T1000 (cell line): ENCODE measurements around the gene DSCAM.

Source experiments
- DNase-seq: peaks from one replicate; lab custom pipeline; 2025; ENCODE audit warnings: mixed read lengths; lab: John Stamatoyannopoulos, UW

The DSCAM gene

DNA sequence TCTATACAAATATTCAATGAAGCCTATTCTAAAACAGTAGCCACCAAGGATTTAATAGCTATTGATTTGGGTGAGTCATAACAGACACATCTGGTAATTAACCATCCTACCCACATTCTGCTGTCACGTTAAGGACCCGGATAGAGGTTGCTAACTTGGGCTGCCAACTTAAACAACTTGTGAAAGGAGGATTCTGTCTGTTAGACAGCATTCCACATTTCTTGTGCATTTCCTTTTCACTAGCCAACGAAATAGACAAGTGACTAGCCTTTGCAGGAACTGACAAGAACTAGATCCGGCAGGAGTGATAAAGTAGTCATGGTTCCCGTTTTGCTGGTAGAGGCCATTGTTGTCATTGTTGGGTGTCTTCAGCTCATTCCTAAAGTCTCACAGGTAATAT lies 9.5 kb downstream of the DSCAM start:
- no peak for DNase-seq

GRCh38 chr21:40835184-40835694 lies 11.7 kb downstream of the DSCAM start:
- DNase-seq: no peak

GRCh38 chr21:40833184-40833583 lies 13.8 kb downstream of the DSCAM start:
- DNase-seq: no peak

GRCh38 chr21:40832316-40832715 lies 14.6 kb downstream of the DSCAM start:
- DNase-seq: no peak

GRCh38 chr21:40830836-40831235 lies 16.1 kb downstream of the DSCAM start:
- no peak for DNase-seq

DNA sequence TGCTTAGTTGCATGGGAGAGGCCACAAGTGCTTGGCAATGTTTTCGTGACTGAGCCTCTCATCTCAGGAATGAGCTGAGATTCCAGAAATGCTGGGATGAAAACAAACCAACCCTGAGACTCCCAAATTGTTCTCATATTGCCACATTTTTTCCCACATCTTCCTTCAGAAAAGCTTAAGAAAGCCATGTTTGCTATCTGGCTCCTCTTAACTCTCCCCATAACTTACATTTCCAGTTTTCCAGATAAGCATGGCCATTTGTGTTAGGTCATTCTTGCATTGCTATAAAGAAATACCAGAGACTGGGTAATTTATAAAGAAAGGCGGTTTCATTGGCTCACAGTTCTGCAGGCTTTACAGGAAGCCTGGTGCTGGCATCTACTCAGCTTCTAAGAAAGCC lies 17.2 kb downstream of the DSCAM start:
- DNase-seq: no peak

GRCh38 chr21:40829308-40829707 lies 17.6 kb downstream of the DSCAM start:
- DNase-seq: no peak

DNA sequence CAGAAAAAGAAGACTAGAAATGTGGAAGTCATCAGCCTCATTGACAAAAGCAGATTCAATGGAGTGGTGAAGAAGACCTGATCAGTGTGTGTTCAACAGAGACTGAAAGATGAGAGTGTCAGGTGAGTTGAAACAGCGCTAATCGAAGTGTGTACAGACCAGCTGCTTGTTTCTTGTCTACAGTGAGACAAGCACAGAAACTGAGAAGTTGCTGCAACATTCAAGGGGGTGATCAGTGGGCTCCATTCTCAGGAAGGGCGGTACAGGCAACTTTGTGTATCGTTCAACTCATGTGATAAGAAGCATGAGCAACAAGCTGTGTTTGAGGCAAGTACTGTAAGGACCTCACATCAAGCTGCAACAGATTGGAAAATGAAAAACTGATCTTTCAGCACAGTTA lies 19.4 kb downstream of the DSCAM start:
- no peak for DNase-seq

DNA sequence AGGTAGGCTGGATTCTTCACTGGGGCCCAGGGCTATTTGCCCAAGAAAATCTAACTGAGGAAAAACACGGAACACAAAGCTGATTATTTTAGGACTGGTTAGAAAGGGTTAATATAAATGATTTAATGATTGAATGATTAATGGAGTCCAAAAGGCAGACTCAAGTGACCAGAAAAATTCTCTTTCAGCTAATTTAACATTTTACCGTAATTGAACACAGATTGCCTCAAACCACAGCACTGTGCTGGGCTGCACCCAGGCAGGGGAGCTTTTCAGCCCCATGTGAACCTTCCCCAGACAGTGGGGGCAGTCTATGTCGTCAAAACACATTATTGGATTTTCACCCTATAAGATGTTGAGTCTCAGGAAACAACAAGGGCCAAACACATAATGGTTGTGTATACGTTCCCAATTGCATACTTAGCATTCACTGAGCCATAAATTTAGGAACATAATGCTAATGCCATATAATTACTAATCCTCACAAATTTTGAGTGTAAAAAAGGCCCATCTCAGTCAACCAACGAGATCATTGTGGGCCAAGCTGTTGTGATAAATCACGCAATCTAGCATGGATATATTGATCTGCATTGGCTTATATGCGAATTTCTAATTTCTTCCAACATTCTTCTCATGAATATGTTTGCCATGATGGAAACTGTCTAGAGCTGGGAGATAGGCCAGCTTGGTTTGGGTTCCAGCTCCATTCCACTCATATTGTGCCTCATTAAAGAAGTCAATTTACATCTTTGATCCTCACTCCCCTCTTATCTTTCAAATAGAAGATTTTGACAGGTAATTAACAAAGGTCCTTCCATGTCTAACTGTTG lies 27.7 kb downstream of the DSCAM start:
- DNase-seq: no peak

GRCh38 chr21:40813918-40814317 lies 33.0 kb downstream of the DSCAM start:
- no peak for DNase-seq

DNA sequence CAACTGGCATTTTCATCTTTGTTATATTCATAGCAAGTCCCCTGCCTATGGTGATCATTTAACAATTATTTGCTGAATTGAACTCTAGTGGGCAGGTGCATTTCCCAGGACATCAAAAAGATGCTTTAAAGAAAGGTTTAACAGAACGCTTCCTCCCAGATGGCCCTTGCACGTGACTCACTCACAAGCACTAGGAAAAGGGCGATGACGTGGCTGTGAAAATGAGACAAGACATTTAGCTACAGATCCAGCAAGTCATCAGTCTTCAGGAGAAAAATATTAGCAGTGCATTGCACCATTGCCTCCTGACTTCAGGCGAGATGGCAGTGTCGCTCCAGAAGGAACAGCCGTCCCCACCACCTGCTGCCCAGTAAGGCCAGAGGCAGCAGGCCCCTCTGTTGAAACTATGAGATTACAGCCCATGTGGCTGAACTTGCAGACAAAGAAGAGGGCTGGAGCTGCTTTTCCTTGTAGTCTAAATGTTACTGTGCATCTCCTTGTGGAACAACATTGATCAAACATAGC lies 37.2 kb downstream of the DSCAM start:
- DNase-seq: no peak

DNA sequence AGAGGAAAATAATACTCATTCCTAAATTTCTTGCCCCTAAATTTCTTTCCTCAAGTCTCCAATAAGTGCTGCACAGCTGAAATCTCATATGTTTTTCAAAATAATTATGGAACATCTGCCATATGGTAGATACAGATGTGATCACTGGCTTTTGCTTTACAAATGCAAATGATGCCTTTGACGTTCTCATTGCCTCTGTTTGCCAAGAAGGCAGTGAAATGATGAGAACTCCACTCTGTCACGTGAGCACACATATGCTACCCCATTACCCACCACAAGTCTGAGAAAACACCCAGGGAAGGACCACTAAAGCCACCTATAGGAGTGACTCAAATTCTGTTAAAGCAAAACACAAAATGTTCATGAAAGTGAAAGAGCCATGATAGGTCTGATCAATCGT lies 43.9 kb downstream of the DSCAM start:
- no peak for DNase-seq

DNA sequence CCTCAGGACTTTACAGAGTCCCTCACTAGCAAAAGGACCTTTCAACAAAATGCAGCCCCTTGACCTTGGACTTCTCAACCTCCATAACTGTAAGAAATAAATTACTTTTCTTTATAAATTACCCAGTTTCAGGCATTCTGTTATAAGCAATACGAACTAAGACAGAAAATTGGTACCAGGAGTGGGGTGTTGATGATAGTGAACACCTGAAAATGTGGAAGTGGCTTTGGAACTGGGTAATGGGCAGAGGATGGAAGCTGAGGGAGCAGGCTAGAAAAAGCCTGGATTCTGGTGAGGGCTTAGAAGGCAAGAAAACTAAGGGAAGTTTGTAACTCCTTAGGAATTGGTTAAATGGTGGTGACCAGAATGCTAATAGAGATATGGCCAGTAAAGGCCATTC lies 46.8 kb downstream of the DSCAM start:
- no peak for DNase-seq

DNA sequence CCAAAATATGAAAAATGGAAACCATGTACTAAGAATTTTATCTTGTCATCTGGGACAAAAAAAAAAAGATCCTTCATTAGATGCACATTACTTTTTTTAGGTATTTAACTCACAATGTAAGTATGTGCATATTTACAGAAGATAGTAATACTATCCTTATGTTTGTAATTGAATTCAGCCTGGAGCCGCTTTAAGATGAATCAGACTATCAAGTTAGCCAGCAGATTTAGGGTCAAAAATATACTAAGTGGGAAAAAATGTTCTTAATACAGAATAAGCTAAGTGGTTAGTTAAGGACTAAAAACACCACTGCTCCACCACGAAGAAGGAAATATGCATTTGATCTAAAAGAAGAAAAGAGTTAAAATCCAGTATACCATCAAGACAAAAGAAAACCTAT lies 49.1 kb downstream of the DSCAM start:
- no peak for DNase-seq

- DNase-seq: no peak
Observed at GRCh38 chr21:40797410-40797809, 49.5 kb downstream of the DSCAM start.

GRCh38 chr21:40796464-40796863 lies 50.5 kb downstream of the DSCAM start:
- DNase-seq: no peak

DNA sequence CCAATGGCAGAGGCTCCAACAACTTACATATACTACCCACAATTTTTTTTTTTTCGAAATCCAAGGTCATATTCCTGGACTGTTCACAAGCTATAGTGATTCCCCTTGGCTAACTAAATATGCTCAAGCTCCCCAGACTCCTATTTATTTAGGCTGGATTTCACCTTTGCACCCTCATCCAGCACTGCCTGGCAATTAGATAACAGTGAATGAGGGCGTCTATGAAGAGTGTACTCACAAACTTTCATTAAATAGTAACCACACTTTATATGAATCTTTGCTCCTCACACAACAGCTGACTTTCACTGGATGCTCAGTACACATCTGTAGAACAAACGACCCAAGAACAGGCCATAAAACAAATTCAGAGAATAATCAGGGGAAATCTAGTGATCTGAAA lies 51.6 kb downstream of the DSCAM start:
- no peak for DNase-seq

GRCh38 chr21:40792691-40793456 lies 54.1 kb downstream of the DSCAM start:
- DNase-seq: no peak

GRCh38 chr21:40788635-40789034 lies 58.3 kb downstream of the DSCAM start:
- no peak for DNase-seq

GRCh38 chr21:40783404-40783803 lies 63.6 kb downstream of the DSCAM start:
- DNase-seq: no peak

- no peak for DNase-seq
Observed at GRCh38 chr21:40770435-40771055, 76.4 kb downstream of the DSCAM start.

DNA sequence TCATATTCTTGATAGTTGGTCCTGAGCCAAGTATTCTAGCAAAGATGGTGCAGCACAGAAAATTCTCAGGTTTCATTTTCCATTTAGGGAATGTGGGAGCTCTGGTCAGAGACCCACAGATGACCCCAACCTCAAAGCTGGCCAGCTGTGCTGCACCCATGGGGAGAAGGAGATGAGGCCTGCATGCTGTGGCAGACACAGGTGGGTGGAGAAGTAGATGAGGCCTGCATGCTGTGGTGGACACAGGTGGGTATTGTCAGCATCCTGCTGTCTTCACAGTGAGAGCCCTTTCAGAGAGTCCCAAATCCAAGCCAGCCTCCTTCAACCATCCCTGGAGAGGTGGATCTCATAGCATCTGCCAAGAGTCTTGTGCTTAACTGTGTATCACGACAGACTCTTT lies 77.7 kb downstream of the DSCAM start:
- no peak for DNase-seq

DNA sequence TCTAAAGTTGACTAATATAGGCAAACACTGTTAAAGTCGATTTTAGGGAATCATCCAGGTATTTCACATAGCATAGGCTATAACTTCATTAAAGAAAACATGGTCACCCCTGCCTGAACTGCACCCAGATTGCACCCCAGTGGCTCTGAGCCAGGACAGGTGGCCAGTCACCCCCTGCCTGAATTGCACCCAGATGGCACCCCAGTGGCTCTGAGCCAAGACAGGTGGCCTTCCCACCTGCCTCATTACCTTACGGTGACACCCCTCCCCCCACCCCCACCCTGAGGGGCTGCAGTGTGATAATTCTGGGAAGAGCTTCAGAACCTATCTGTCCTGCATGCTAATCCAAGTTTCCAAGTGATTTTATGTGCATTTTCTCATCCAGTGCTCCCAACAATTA lies 78.9 kb downstream of the DSCAM start:
- DNase-seq: no peak
